ENCODE data around the gene ZNF425. TPM values are rescaled to one million over a fixed set of nuclear protein-coding genes. Genes with fewer than 3 reads are reported as not detected.
A peak's percentile ranks its signal among the peaks of the same experiment; 100 is the strongest.
"Not testable (repeated sequence)": the region's sequence is repeated elsewhere in the genome, so short reads cannot be mapped to it uniquely, and the experiment has no call there.

Gene ZNF425
- total RNA-seq = 4.7 TPM

GRCh38 chr7:149125863-149126661 is at the start of gene ZNF425:
ZNF425 (minus strand) TSS chr7:149126324; CDS start chr7:149126213, 111 bp downstream.
- peak; percentile 97 for DNase-seq

GRCh38 chr7:149175150-149175549 is 49.0 kb upstream of the ZNF425 start:
- no peak for DNase-seq

GRCh38 chr7:149172534-149172920 is 46.4 kb upstream of the ZNF425 start:
- no peak for DNase-seq

GRCh38 chr7:149171892-149172533 is 45.9 kb upstream of the ZNF425 start:
- DNase-seq = no peak

- no peak for DNase-seq
Measured at GRCh38 chr7:149166630-149167352, 40.7 kb upstream of the ZNF425 start.

- no peak for DNase-seq
Measured at GRCh38 chr7:149166142-149166541, 40.0 kb upstream of the ZNF425 start.

GRCh38 chr7:149161241-149161848 is 35.2 kb upstream of the ZNF425 start:
- DNase-seq = no peak

- DNase-seq = no peak
Measured at GRCh38 chr7:149156898-149157297, 30.8 kb upstream of the ZNF425 start.

- DNase-seq = no peak
Measured at GRCh38 chr7:149154056-149154455, 27.9 kb upstream of the ZNF425 start.

- DNase-seq = no peak
Measured at GRCh38 chr7:149153346-149153745, 27.2 kb upstream of the ZNF425 start.

- no peak for DNase-seq
Measured at GRCh38 chr7:149150981-149151380, 24.9 kb upstream of the ZNF425 start.

GRCh38 chr7:149147752-149148653 is 21.9 kb upstream of the ZNF425 start:
- DNase-seq = peak; percentile 64

- peak; percentile 90 for DNase-seq
Measured at GRCh38 chr7:149147072-149147751, 21.1 kb upstream of the ZNF425 start, which contains the start of gene ZNF398. ZNF398 (plus strand) TSS chr7:149147453; CDS start chr7:149147743, 290 bp downstream.

GRCh38 chr7:149145031-149145845 is 19.1 kb upstream of the ZNF425 start:
- DNase-seq = peak; percentile 65

- DNase-seq = not testable (repeated sequence)
Measured at GRCh38 chr7:149144436-149144922, 18.4 kb upstream of the ZNF425 start.

GRCh38 chr7:149141893-149142292 is 15.8 kb upstream of the ZNF425 start:
- no peak for DNase-seq

GRCh38 chr7:149140831-149141230 is 14.7 kb upstream of the ZNF425 start:
- no peak for DNase-seq

GRCh38 chr7:149136118-149136517 is 10.0 kb upstream of the ZNF425 start:
- no peak for DNase-seq

GRCh38 chr7:149133028-149133710 is 7.0 kb upstream of the ZNF425 start:
- no peak for DNase-seq

Data from tongue (tissue), 2 donors.